HepG2 (cell line): ENCODE data around the gene PSMC1. TPM values are rescaled to one million over a fixed set of nuclear protein-coding genes. Genes with fewer than 3 reads are reported as not detected.

Source experiments
- ATAC-seq: fragments of 200-7000 bp; cut with Tn5 transposase; 3 replicates; pipeline ENCODE4 v1.9.1; 2020; ENCODE audit warnings: mild to moderate bottlenecking, moderate library complexity
- BruUV-seq: library from RNA; stranded (reverse); fragments of 400-500 nt; replicated peaks from 2 replicates; lab custom pipeline; 2021; lab: Mats Ljungman, UMichigan
- CTCF ChIA-PET: fragments of 300-600 bp; formaldehyde crosslinking; extraction: SDS; loops from one replicate; lab custom pipeline; 2021; ENCODE audit warnings: low total read pairs, inconsistent platforms, low intra/inter-chr PET ratio; lab: Yijun Ruan, JAX
- POLR2A ChIA-PET: fragments of 350-600 bp; sonication (Branson Sonifier 250); formaldehyde crosslinking; loops from one replicate; lab custom pipeline; 2020; ENCODE audit warnings: antibody characterized with exemption, inconsistent platforms; lab: Yijun Ruan, JAX
- DNase-seq: peaks from one replicate; pipeline ENCODE4 v3.0.0-alpha.2; 2015; ENCODE audit warnings: low spot score
- FAIRE-seq: peaks from 3 replicates; lab custom pipeline; 2011; peaks lifted over from hg19 to GRCh38; lab: Jason Lieb, UNC
- H2AFZ ChIP-seq: one replicate; pipeline ENCODE4 v1.6.1; 2011; ENCODE audit warnings: low read length, inconsistent platforms
- H3K27ac ChIP-seq: fragments of 300-600 bp; 3 replicates; pipeline ENCODE4 v1.8.0; 2011; ENCODE audit warnings: mixed run types, mild to moderate bottlenecking, mixed read lengths, low read length, inconsistent platforms; ENCODE audit not compliant: insufficient read depth; ENCODE audit errors: extremely low read length
- H3K27me3 ChIP-seq, 2 experiments: fragments of 200-600 bp in 1 of 2; 2 replicates in 1 of 2; 3 replicates in 1 of 2; pipeline versions ENCODE4 v1.6.0 to v1.8.0; 2011; ENCODE audit warnings: low read length in 2 of 2, mild to moderate bottlenecking in 2 of 2, moderate library complexity in 2 of 2, inconsistent platforms in 1 of 2; ENCODE audit not compliant: insufficient read depth in 2 of 2, control insufficient read depth in 1 of 2
- H3K36me3 ChIP-seq, 2 experiments: fragments of 200-600 bp in 1 of 2; replicated peaks in 1 of 2; 2 replicates in 1 of 2; 3 replicates in 1 of 2; pipeline versions ENCODE4 v1.5.1 to v1.8.0; 2011; ENCODE audit warnings: low read length in 2 of 2, inconsistent platforms in 1 of 2; ENCODE audit not compliant: insufficient read depth in 2 of 2, control insufficient read depth in 1 of 2
- H3K4me1 ChIP-seq: 2 replicates; pipeline ENCODE4 v1.5.1; 2012; ENCODE audit warnings: low read length, inconsistent platforms; ENCODE audit not compliant: insufficient read depth
- H3K4me2 ChIP-seq: 2 replicates; pipeline ENCODE4 v1.6.0; 2011; ENCODE audit warnings: low read depth, low read length, inconsistent platforms
- H3K4me3 ChIP-seq, 3 experiments: fragments of 200-600 bp in 1 of 3; sonication (generic), shearing (Covaris generic) in 1 of 3; replicated peaks in 1 of 3; 2 replicates each; pipeline ENCODE4 v1.5.1; 2011 to 2016; ENCODE audit warnings: low read length in 3 of 3, inconsistent platforms in 2 of 3, low read depth in 2 of 3, mild to moderate bottlenecking in 2 of 3, control low read depth in 1 of 3, mixed read lengths in 1 of 3; ENCODE audit not compliant: insufficient read depth in 1 of 3
- H3K79me2 ChIP-seq: one replicate; pipeline ENCODE4 v1.6.1; 2011; ENCODE audit warnings: low read length, inconsistent platforms; ENCODE audit not compliant: insufficient read depth
- H3K9ac ChIP-seq: 2 replicates; pipeline ENCODE4 v1.6.0; 2011; ENCODE audit warnings: mild to moderate bottlenecking, low read depth, low read length, inconsistent platforms; ENCODE audit not compliant: insufficient read depth
- H3K9me3 ChIP-seq: 2 replicates; pipeline ENCODE4 v1.5.1; 2012; ENCODE audit warnings: mild to moderate bottlenecking, low read length
- H4K20me1 ChIP-seq: 2 replicates; pipeline ENCODE4 v1.6.0; 2011; ENCODE audit warnings: inconsistent platforms, mild to moderate bottlenecking, low read length, moderate library complexity; ENCODE audit not compliant: insufficient read depth
- KMT2B ChIP-seq: IDR thresholded peaks from 2 replicates; pipeline ENCODE4 v1.6.1; 2016; ENCODE audit warnings: missing genetic modification reagents, missing compliant biosample characterization
- PBX3 ChIP-seq: sonication (generic); formaldehyde crosslinking; IDR thresholded peaks from 2 replicates; pipeline ENCODE4 v1.8.1; 2023; ENCODE audit warnings: missing genetic modification reagents, inconsistent platforms, borderline replicate concordance
- PLRG1 ChIP-seq: fragments of 450-650 bp; conservative IDR thresholded peaks from 2 replicates; pipeline ENCODE4 v1.6.1; 2016
- POLR2AphosphoS2 ChIP-seq: IDR thresholded peaks from 2 replicates; pipeline ENCODE4 v1.6.1; 2011; ENCODE audit warnings: low read depth, low read length, improper control_type of control experiment
- SRSF1 ChIP-seq: fragments of 200-400 bp; formaldehyde crosslinking; optimal IDR thresholded peaks from 2 replicates; pipeline ENCODE3; 2017; ENCODE audit warnings: mild to moderate bottlenecking, low read depth, low read length, moderate library complexity
- ZNF225 ChIP-seq: sonication (generic); formaldehyde crosslinking; IDR thresholded peaks from 2 replicates; pipeline ENCODE4 v1.4.0; 2020; ENCODE audit warnings: mild to moderate bottlenecking, missing genetic modification reagents
- ZNF354B ChIP-seq: sonication (generic); formaldehyde crosslinking; IDR thresholded peaks from 2 replicates; pipeline ENCODE4 v1.8.0; 2022; ENCODE audit warnings: mild to moderate bottlenecking, missing genetic modification reagents
- ZNF432 ChIP-seq: sonication (generic); formaldehyde crosslinking; IDR thresholded peaks from 2 replicates; pipeline ENCODE4 v1.5.0; 2020; ENCODE audit warnings: missing genetic modification reagents, mild to moderate bottlenecking, borderline replicate concordance
- ZNF597 ChIP-seq: sonication (generic); formaldehyde crosslinking; IDR thresholded peaks from 2 replicates; pipeline ENCODE4 v1.5.0; 2020; ENCODE audit warnings: missing genetic modification reagents
- ZNF614 ChIP-seq: IDR thresholded peaks from 2 replicates; pipeline ENCODE4 v1.6.1; 2018; ENCODE audit warnings: missing biosample characterization, missing genetic modification reagents, inconsistent platforms, borderline replicate concordance
- WGBS: methylation state at CpG from one replicate; pipeline ENCODE4 v1.1.6; 2017; ENCODE audit warnings: low lambda C conversion rate; 5-methylcytosine and 5-hydroxymethylcytosine counted together
- in situ Hi-C: cut with HindIII; loops from 2 replicates; pipeline ENCODE4 v1.10.0; 2017; ENCODE audit warnings: low pct_unique_long_range_greater_than_20kb; ENCODE audit not compliant: extremely low pct_ligation_motif_present
- intact Hi-C: fragments of 100-400 bp; cut with micrococcal nuclease; formaldehyde crosslinking; loops from one replicate; pipeline ENCODE4 v1.10.0; 2022; ENCODE audit not compliant: unreplicated experiment
- polyA plus RNA-seq, 8 experiments: library from polyadenylated mRNA; depleted of rRNA in 3 of 8; stranded (reverse) in 7 of 8; unstranded in 1 of 8; fragments of >200 nt; fragmentation: Illumina TruSeq in 4 of 8; extraction: Trizol in 4 of 8; gene quantifications; 2 replicates each; pipeline versions ENCODE4 v1.2.1 to v1.2.3, GENCODE V29; 2011 to 2016; ENCODE audit warnings: low read depth in 4 of 8, missing spikeins in 1 of 8, mixed read lengths in 1 of 8; ENCODE audit not compliant: insufficient read depth in 1 of 8
- total RNA-seq, 5 experiments: library from RNA; depleted of rRNA; stranded (reverse); fragments of >200 nt; fragmentation: Illumina TruSeq; extraction: Trizol; gene quantifications; 2 replicates each; pipeline ENCODE4 v1.2.3, GENCODE V29; 2016; ENCODE audit warnings: low read depth in 1 of 5

Gene PSMC1
- total and polyA plus RNA-seq, 2 of the 13 experiments (the other 11 are each of a cell fraction or from before 2014, with no cell fraction given): 48.6 to 167 TPM

GRCh38 chr14:90268420-90268819, 12.1 kb downstream of the PSMC1 start:
- Histone ChIP-seq H2AFZ (no peak overlapping the region), H3K27me3 (no peaks in the 10 kb centered on the region), H3K79me2 (no peaks in the 10 kb centered on the region), H3K9me3 (no peaks in the 10 kb centered on the region), H3K4me2 (no peak overlapping the region), H3K36me3 (peaks cover 26 to 85% of the 10 kb centered on the region in 2 experiments), H3K27ac (no peak overlapping the region)
- in situ Hi-C loops (no loop called here), intact Hi-C loops (no loop called here)
- POLR2A ChIA-PET: no interaction called here
- ATAC-seq (no peak), FAIRE-seq (no peak)
- BruUV-seq: no TSS peak
- TF ChIP-seq KMT2B (no peak), ZNF614 (no peak), SRSF1 (no peak), ZNF597 (CRISPR knock-in tag) (no peak), ZNF354B (CRISPR knock-in tag) (no peak), ZNF432 (CRISPR knock-in tag) (no peak)
- TF ChIP-seq, all 625 proteins: peak for 0
- no peaks in the 10 kb centered on the region for H4K20me1 ChIP-seq
- DNase-seq: no peak
- H3K9ac ChIP-seq: no peak overlapping the region
- H3K4me3 ChIP-seq: no peak overlapping the region
- 100% methylated on average over 4 of the region's 4 CpGs for WGBS
- H3K4me1 ChIP-seq: no peaks in the 10 kb centered on the region
- CTCF ChIA-PET: no interaction called here

GRCh38 chr14:90272523-90272922, 16.2 kb downstream of the PSMC1 start:
- 97% methylated on average over 9 of the region's 10 CpGs for WGBS
- H3K79me2 ChIP-seq: no peaks in the 10 kb centered on the region
- H3K27ac ChIP-seq: no peak overlapping the region
- CTCF ChIA-PET: no interaction called here
- no peak overlapping the region for H3K4me3 ChIP-seq
- no peaks in the 10 kb centered on the region for H4K20me1 ChIP-seq
- no TSS peak for BruUV-seq
- no peak overlapping the region for H3K4me2 ChIP-seq
- ATAC-seq (no peak), FAIRE-seq (no peak), DNase-seq (no peak)
- no peaks in the 10 kb centered on the region for H3K27me3 ChIP-seq
- H3K36me3 ChIP-seq: peaks cover 15 to 59% of the 10 kb centered on the region in 2 experiments
- H3K9me3 ChIP-seq: no peaks in the 10 kb centered on the region
- TF ChIP-seq POLR2AphosphoS2: 0 out of 2 replicates have a peak, but pooled peaks have one; percentile 45
- no peak for TF ChIP-seq PBX3
- TF ChIP-seq ZNF225 (CRISPR knock-in tag): no peak
- TF ChIP-seq PLRG1: no peak
- no peaks in the 10 kb centered on the region for H3K4me1 ChIP-seq
- H2AFZ ChIP-seq: no peak overlapping the region
- in situ Hi-C loops (no loop called here), intact Hi-C loops (no loop called here)
- POLR2A ChIA-PET: no interaction called here
- H3K9ac ChIP-seq: no peak overlapping the region
